Mononuclear cell (primary cell): Measurements from ENCODE around the gene OR2T6. TPM values are rescaled to one million over a fixed set of nuclear protein-coding genes. Genes with fewer than 3 reads are reported as not detected.

Source experiments
- H3K27me3 ChIP-seq: 2 replicates; pipeline ENCODE4 v1.6.0; 2011; ENCODE audit warnings: low read length, control low read depth; ENCODE audit not compliant: insufficient read depth
- H3K4me1 ChIP-seq: 2 replicates; pipeline ENCODE4 v1.5.1; 2011; ENCODE audit warnings: mild to moderate bottlenecking, low read length, control low read depth; ENCODE audit not compliant: insufficient read depth
- H3K4me3 ChIP-seq: 2 replicates; pipeline ENCODE4 v1.5.1; 2011; ENCODE audit warnings: mild to moderate bottlenecking, low read length, moderate library complexity
- H3K9me3 ChIP-seq: 2 replicates; pipeline ENCODE4 v1.5.1; 2011; ENCODE audit warnings: low read depth, mild to moderate bottlenecking, control low read depth, low read length
- total RNA-seq: library from RNA; depleted of rRNA; stranded (reverse); fragments of >200 nt; gene quantifications from one replicate; pipeline ENCODE4 v1.2.3, GENCODE V29; 2012

Gene OR2T6, protein sequence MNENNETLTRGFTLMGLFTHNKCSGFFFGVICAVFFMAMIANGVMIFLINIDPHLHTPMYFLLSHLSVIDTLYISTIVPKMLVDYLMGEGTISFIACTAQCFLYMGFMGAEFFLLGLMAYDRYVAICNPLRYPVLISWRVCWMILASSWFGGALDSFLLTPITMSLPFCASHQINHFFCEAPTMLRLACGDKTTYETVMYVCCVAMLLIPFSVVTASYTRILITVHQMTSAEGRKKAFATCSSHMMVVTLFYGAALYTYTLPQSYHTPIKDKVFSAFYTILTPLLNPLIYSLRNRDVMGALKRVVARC
- not detected for total RNA-seq

GRCh38 chr1:248375446-248375845 lies at the start of gene OR2T6:
OR2T6 (plus strand) TSS chr1:248375746; CDS start chr1:248387609, 11,863 bp downstream.
- Histone ChIP-seq H3K27me3 (no peaks in the 10 kb centered on the region), H3K4me1 (no peaks in the 10 kb centered on the region), H3K9me3 (no peaks in the 10 kb centered on the region), H3K4me3 (no peak within 1 kb of the TSS)

GRCh38 chr1:248343451-248343850 lies 32.1 kb upstream of the OR2T6 start:
- H3K9me3 ChIP-seq, result no peaks in the 10 kb centered on the region
- no peaks in the 10 kb centered on the region for H3K27me3 ChIP-seq
- H3K4me3 ChIP-seq, result no peak overlapping the region
- H3K4me1 ChIP-seq, result no peaks in the 10 kb centered on the region

- H3K4me3 ChIP-seq, result no peak within 1 kb of the TSS
- H3K9me3 ChIP-seq, result no peaks in the 10 kb centered on the region
- no peaks in the 10 kb centered on the region for H3K27me3 ChIP-seq
- H3K4me1 ChIP-seq, result no peaks in the 10 kb centered on the region
Measured at GRCh38 chr1:248348475-248348874, 27.1 kb upstream of the OR2T6 start, which contains the start of gene OR14C36. OR14C36 (plus strand) TSS chr1:248348775; CDS start chr1:248348775, 0 bp downstream.

DNA sequence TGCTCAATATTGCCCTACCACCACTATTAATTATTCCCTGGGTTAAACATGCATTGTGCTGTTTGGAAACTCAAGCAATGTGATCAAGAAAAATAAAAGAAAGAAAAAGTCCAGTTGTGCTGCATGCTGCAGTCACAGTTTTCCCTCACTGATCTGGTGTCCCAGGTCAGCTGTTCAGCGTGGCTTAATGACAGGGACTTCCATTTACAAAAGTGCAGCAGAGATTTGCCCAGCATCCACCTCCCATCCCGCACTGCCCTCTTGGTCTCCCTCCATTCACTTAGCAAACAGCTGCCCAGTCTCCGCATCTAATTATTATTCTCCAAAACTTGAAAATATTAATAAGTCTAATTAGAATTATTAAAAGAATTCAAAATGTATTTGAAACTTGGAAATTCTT lies 16.1 kb upstream of the OR2T6 start:
- Histone ChIP-seq H3K4me3 (no peak overlapping the region), H3K9me3 (no peaks in the 10 kb centered on the region), H3K4me1 (no peaks in the 10 kb centered on the region), H3K27me3 (no peaks in the 10 kb centered on the region)

DNA sequence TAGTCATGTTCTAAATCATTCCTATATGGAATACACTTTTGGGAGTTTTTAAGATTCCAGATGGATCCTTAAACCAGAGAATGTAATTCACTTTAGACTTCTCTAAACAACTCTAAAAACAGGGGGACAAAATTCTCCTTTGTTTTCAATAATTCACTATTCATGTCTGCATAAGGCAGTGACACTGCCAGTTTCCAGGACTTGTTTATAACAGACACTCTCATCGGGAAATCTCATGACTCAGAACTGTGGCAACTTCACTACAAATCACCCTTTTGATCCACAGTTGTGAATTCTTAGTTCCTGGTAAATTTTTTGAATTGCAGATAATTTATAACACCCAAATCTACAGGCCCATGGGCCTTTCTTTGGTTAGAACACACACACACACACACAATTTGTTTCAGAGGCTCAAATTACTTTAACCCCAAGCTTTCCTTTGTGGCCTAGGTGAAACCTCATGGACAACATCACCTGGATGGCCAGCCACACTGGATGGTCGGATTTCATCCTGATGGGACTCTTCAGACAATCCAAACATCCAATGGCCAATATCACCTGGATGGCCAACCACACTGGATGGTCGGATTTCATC lies 14.3 kb upstream of the OR2T6 start, which contains the start of gene OR2T4:
OR2T4 (plus strand) TSS at position 545 of the 595 bp plus-strand sequence; CDS start at position 545, 0 bp downstream.
- Histone ChIP-seq H3K9me3 (no peaks in the 10 kb centered on the region), H3K4me3 (no peak within 1 kb of the TSS), H3K27me3 (no peaks in the 10 kb centered on the region)

DNA sequence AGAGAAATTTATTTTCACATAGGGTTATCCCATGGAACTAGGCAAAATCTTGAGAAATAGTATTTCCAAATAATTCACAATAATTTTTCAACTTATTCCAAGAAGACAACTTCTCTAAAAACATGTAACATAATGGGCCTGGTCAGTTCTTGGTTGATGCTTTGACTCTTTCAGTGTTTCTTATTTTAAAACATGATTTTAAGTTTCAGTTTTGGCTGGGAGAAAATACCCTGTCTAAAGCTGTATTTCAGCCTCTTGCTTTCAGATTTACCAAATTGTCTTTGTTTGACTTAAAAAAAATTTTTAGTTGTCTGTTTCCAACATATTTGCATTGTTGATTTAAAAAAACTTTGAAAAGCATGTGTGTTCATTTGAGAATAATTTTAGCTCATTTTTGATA lies 8.9 kb upstream of the OR2T6 start:
- no peak overlapping the region for H3K4me3 ChIP-seq
- no peaks in the 10 kb centered on the region for H3K9me3 ChIP-seq
- H3K27me3 ChIP-seq, result no peaks in the 10 kb centered on the region
- H3K4me1 ChIP-seq, result no peaks in the 10 kb centered on the region

More for the DNA sequence above, 14.3 kb upstream of the OR2T6 start, which contains the start of gene OR2T4:
- H3K4me1 ChIP-seq, result no peaks in the 10 kb centered on the region

GRCh38 chr1:248372394-248372793 lies 3.2 kb upstream of the OR2T6 start:
- H3K4me1 ChIP-seq, result no peaks in the 10 kb centered on the region
- no peaks in the 10 kb centered on the region for H3K9me3 ChIP-seq
- H3K4me3 ChIP-seq, result no peak overlapping the region
- no peaks in the 10 kb centered on the region for H3K27me3 ChIP-seq

DNA sequence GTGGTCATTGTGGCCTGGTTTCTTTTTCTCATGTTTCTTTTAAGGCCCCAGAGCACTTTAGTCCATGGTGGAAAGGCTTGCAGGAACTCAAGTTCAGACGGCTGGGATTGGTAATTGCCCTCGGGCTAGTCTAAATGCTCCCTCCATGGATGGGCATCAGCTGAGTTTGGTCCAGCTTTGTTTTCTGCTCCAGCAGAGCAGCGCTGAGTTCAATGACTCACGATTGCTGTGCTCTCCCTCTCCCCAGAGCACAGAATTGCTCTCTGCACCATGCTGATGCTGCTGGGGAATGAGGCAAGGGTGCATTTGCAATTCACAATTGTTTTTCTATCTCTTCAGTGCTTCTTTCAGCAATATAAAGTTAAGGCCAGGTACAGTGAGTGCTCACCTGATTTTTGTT lies 1.8 kb upstream of the OR2T6 start:
- Histone ChIP-seq H3K4me3 (no peak overlapping the region), H3K9me3 (no peaks in the 10 kb centered on the region), H3K4me1 (no peaks in the 10 kb centered on the region), H3K27me3 (no peaks in the 10 kb centered on the region)

- Histone ChIP-seq H3K9me3 (no peaks in the 10 kb centered on the region), H3K4me1 (no peaks in the 10 kb centered on the region), H3K4me3 (no peak overlapping the region), H3K27me3 (no peaks in the 10 kb centered on the region)
Measured at GRCh38 chr1:248376916-248377315, 1.4 kb downstream of the OR2T6 start.

DNA sequence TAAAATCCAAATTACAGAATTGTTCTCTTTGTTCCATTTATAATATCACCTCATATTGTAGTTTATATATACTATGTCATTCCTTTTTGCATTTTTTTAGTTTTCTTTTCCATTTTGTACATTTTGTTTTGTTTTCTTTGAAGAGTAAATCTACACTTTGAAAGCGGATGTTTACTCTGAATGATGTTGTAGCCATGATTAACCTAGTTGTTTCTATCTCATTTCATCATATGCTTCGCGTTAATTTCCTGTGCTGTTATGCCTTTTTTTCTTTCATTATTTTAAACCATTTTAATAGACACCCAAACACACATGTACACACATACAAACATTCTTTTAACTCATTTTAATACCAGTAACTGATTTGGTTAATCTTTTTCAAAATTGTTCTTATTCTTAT lies 5.3 kb downstream of the OR2T6 start:
- Histone ChIP-seq H3K4me3 (no peak overlapping the region), H3K9me3 (no peaks in the 10 kb centered on the region), H3K4me1 (no peaks in the 10 kb centered on the region), H3K27me3 (no peaks in the 10 kb centered on the region)

- no peak overlapping the region for H3K4me3 ChIP-seq
- H3K4me1 ChIP-seq, result no peaks in the 10 kb centered on the region
- no peaks in the 10 kb centered on the region for H3K9me3 ChIP-seq
- no peaks in the 10 kb centered on the region for H3K27me3 ChIP-seq
Measured at GRCh38 chr1:248388426-248388825, 12.9 kb downstream of the OR2T6 start.

DNA sequence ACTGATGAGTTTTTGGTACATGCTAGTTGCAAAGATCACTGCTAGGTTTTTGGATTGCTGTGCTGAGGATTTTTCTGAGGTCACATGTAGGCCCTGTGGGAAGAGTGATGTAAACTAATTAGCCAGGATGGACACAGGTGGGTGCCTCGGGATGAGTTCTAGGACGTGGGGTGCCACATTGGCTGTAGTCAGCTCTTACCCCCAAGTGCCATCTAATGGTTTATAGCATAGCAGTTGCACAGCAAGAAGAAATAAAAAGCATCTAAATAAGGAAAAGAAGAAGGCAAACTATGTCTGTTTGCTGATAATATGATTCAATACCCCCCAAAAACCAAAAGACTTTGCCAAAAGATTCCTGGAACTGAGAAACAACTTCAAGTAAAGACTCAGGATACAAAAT lies 17.5 kb downstream of the OR2T6 start:
- Histone ChIP-seq H3K4me1 (no peaks in the 10 kb centered on the region), H3K27me3 (no peaks in the 10 kb centered on the region), H3K4me3 (no peak overlapping the region), H3K9me3 (no peaks in the 10 kb centered on the region)

GRCh38 chr1:248402748-248403147 lies 27.2 kb downstream of the OR2T6 start, which contains the start of gene OR2T1:
OR2T1 (plus strand) TSS chr1:248403048; CDS start chr1:248406148, 3,100 bp downstream.
- H3K4me1 ChIP-seq, result no peaks in the 10 kb centered on the region
- H3K27me3 ChIP-seq, result no peaks in the 10 kb centered on the region
- no peak within 1 kb of the TSS for H3K4me3 ChIP-seq
- no peaks in the 10 kb centered on the region for H3K9me3 ChIP-seq

DNA sequence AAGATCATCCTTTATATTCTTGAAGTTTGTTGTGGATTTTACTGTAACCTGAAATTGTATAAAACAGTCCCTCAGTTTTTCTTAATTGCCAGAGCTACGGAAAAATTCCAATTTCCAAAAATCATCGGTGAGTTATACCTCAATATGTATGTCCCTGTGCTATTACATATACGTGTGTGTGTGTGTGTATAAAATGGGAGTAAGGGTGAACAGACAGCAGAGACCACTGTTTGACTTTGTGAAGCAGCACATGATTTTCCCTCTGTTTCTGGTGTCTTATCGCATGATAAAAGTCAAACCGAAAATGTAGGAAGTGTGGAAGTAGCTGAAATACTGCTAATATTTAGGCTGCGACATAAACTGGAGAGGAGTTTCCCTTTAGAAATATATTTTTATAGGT lies 28.5 kb downstream of the OR2T6 start:
- Histone ChIP-seq H3K4me3 (no peak overlapping the region), H3K27me3 (no peaks in the 10 kb centered on the region), H3K4me1 (no peaks in the 10 kb centered on the region), H3K9me3 (no peaks in the 10 kb centered on the region)

- Histone ChIP-seq H3K4me3 (no peak overlapping the region), H3K27me3 (no peaks in the 10 kb centered on the region), H3K4me1 (no peaks in the 10 kb centered on the region), H3K9me3 (no peaks in the 10 kb centered on the region)
Measured at GRCh38 chr1:248406721-248407692, 31.5 kb downstream of the OR2T6 start.
